HG02943 (cell line): ENCODE measurements around the gene RAI1.

Experiments
- ATAC-seq: cut with Tn5 transposase; IDR thresholded peaks from one replicate; pipeline ENCODE4 v1.9.1; 2021; ENCODE audit warnings: mild to moderate bottlenecking, low read depth, moderate library complexity; ENCODE audit not compliant: unreplicated experiment

The RAI1 gene

GRCh38 chr17:17810084-17810894 is 129.0 kb downstream of the RAI1 start:
- no peak for ATAC-seq

- no peak for ATAC-seq
Observed at GRCh38 chr17:17810895-17811248, 129.6 kb downstream of the RAI1 start.

DNA sequence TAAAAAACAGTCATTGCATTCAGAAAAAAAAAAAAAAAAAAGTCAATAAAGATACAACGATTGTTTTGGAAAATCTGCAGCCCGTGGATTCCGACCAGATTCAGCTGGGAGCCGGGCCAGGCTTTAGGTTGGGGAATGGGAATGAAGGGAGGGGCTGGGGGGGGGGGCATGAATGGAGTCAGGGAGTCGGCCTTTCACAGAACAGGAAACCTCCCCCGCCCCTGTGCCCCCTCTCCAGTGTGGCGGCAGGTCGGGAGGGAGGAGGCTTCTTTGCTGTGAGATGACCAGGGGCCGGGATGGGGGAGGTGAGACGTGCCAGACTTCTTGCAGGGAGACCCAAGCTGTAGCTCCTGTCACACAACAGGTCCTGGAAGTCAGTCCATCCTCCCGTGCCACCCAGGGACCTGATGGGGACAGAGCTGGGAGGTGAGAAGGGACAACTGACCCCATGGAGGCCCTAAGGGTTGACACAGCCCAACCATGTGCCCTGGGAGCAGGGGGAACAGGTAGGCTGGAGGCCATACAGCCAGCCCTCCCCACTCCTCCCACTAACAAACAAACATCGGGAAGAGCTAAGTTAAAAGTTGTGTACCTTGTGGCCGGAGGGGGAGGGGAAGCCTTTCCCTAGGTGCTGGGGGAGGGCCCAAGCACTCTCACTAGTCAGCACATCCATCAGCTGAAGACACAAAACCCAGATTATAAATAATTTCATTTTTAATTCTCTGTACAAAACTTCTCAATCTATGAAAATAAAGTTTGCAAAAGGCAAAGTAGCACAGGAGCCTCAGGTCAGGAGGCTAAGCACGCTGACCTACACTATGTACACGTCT is 130.3 kb downstream of the RAI1 start:
- no peak for ATAC-seq

DNA sequence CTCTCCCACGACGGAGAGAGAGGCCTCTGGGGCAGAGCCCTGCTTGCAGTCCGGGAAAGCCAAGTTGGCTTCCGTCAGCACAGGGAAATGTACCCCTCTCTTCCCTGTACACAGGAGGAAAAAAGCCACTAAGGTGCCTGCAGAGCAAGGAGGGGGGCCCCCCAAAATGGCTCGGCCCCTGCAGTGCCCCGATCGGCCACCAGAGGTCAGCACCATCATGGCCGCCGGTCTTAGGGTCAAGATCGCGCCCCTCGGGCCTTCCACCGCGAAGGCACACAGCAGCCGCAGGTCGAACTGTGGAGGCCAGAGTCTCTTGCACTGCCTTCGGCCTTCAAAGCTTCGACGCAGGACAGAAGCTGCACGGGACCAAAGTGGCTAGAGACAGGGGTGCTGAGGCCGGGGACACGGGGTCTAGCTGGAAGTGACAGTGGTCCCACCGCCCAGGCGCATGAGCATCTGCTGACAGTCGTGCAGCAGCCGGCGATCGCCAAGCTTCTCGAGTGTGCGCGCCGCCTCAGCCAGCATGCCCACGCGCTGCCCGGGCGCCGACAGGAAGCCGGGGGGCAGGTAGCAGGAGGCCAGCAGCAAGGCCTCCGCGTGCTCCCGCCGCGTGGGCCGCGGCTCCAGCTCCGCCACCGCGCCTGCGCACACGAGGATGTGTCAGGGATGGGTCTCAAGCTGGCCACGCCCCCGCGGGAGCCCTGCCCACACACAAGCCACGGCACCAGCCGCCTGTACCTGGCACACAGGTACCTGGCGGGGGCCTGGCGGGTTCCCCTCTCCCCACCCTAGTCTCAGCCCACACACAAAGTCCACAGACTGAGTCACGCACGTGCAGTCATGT is 131.2 kb downstream of the RAI1 start:
- ATAC-seq = no peak

GRCh38 chr17:17813055-17813724 is 131.9 kb downstream of the RAI1 start:
- ATAC-seq = no peak

GRCh38 chr17:17813725-17814095 is 132.5 kb downstream of the RAI1 start:
- ATAC-seq = no peak

- no peak for ATAC-seq
Observed at GRCh38 chr17:17814162-17815061, 133.2 kb downstream of the RAI1 start.

DNA sequence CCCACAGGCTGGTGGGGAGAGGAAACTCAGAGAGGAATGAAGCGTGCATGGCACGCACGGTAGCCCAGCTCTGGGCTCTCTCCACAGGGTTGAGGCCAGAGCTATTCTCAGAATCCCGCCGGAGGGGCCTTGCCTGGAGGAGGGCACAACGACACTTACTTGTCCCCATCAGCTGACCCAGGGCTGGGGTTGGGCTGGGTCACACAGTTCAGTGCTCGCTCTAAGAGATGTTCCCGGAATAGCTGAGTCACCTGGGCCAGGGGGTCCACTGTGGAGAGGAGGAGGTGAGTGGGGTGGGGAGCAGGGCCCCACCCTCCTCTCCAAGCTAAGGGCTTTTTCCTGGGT is 133.8 kb downstream of the RAI1 start:
- no peak for ATAC-seq

- ATAC-seq = no peak
Observed at GRCh38 chr17:17815436-17816200, 134.4 kb downstream of the RAI1 start.

DNA sequence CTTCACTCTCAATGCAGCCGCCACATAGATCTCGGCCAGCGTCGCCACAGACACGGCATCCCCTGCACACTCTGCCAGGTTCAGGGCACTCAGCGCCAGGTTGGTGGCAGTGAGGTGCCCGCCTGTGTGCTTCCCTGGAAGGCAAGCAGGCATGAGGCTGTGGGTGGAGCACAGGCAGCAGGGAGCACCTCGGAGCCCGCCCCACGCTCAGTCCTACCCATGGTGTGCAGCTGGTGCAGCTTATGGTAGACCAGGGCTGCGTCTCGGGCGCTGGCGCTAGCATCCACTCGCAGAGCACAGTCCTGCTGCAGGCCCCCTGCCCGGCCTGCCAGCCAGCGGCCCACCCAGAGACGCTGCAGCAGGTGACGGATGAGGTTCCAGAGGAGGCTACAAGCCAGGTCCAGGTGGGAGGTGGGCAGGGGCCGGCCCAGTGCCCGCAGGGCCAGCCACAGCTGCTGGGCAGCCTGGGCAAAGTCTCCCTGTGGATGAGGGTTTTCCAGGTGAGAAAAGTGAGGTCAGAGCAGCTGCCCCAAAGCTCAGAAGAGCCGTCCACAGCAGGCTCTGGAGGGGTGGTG is 135.1 kb downstream of the RAI1 start:
- no peak for ATAC-seq

DNA sequence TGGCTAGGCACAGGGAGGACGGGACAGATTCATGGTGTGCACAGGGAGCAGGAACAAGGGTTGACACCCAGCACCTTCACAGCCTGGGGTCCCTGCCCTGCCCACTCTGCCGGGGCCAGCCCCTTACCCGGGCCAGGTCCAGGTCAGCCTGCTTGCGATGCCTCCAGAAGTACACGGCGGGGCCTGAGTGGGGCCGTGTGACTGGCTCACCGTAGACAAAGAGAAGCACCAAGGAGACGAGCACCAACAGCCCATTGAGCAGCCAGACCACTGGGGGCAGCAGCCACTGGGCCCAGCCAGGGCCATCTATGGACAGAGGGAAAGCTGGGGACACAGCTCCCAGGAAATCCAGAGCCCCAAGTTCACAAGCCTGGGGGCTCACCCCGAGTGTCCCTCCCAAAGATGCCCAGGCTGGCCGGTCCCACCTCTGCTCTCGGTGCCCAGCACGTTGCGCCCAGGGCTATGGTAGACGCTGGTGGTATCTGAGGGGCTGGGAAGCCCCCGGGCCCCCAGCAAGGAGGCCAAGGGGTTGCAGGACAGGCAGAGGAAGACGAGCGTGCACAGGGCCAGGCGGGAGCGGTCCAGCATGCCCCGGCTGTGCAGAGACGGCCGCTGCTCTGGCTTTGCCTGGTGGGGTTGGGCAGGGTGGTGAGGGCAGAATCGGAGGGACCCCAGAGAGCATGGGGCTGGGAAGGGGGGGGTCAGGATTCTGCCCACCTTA is 135.7 kb downstream of the RAI1 start:
- ATAC-seq = no peak

DNA sequence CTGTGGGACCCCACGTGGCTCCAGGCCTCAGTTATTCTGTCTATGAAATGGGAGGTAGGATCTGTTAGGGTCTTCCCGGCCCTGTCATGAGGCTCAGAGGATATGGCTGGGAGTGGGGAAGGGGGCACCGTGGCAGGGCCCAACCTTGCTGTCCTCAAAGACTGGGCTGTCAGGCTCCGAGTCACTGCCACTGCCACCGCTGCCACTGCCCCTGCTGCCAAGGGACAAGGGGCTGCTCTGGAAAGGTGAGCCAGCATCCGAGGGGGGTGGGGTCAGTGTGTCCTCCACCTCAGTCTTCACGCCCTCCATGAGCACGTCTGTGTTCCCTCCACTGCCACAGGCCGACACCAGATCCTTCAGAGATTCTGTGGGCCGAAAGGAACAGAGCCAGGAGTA is 136.3 kb downstream of the RAI1 start:
- no peak for ATAC-seq

- ATAC-seq = no peak
Observed at GRCh38 chr17:17818088-17818526, 136.8 kb downstream of the RAI1 start.

- no peak for ATAC-seq
Observed at GRCh38 chr17:17819111-17819510, 137.9 kb downstream of the RAI1 start.

GRCh38 chr17:17819561-17819995 is 138.3 kb downstream of the RAI1 start:
- ATAC-seq = no peak

DNA sequence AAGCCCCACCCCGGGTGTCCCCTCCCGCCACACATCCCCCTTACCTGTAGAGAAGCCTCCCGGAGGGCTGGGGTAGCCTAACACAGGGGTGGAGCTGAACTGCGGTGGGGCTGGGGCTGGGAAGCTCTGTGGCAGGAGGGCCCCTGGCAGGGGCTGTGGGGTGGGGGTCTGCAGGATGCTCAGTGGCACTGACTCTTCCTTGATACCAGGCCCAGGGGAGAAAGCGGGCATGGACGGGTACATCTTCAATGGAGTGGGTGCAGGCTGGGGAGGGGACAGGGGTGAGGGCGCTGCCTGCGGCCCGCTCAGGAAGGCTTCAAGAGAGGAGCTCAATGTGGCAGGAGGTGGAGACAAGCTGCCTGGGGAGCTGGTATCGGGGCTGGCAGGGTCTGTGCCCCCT is 138.8 kb downstream of the RAI1 start:
- no peak for ATAC-seq

- no peak for ATAC-seq
Observed at GRCh38 chr17:17820463-17821158, 139.4 kb downstream of the RAI1 start.
